ENCODE measurements around the gene UFM1.

UFM1 gene

DNA sequence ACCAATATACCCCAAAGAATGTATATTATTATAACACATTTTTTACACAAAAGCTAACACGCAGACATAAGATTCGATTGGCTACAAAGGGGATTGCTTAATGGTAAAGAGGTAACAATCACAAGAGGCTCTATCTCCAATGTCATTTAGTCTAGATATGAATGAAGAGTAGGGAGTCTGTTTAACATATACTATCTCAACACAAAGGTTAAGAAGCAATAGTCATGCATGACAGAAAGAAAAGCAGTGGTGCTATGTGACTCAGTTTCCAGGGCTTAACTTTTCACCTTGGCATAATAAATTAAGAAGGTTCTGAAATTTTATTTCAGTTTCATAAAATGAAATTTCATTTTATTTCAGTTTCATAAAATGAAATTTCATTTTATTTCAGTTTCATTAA, 33.3 kb downstream of the UFM1 start:
- Histone ChIP-seq H3K4me3 (ENCODE audit: low read depth, low read length) (no peak overlapping the region), H3K36me3 (replicated peaks) (no peaks in the 10 kb centered on the region), H3K27me3 (replicated peaks) (no peaks in the 10 kb centered on the region), H3K27ac (no peak overlapping the region)
- TF ChIP-seq CTCF (IDR thresholded peaks at IDR 0.05; ENCODE audit: low read depth, low read length, missing control alignments), result no peak
- in situ Hi-C loops (cut with HindIII; ENCODE audit: low pct_ligation_motif_present, low sequenced_read_pairs), result no loop called here
- no peak for DNase-seq

DNA sequence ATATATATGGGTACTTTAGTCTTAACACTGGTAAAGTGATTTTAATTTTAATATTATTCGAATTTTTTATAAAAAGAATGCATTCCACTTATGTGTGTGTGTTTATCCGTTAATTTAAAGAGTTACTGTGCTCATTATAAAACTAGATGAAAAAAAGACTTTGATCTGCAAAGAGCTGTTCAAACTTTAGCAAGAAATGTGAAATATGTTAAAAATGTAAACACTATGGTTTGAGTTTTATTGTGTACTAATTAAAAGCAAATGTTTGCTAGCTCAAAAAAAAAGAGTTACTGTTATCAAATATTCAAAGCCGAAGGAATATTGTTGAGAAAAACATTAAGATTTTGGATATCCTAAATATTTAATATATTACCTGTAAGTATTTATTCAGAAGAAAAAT, 34.5 kb downstream of the UFM1 start:
- H3K4me3 ChIP-seq (ENCODE audit: low read depth, low read length), result no peak overlapping the region
- in situ Hi-C loops (cut with HindIII; ENCODE audit: low pct_ligation_motif_present, low sequenced_read_pairs), result no loop called here
- no peak overlapping the region for H3K27ac ChIP-seq
- no peaks in the 10 kb centered on the region for H3K36me3 ChIP-seq (replicated peaks)
- TF ChIP-seq CTCF (IDR thresholded peaks at IDR 0.05; ENCODE audit: low read depth, low read length, missing control alignments), result no peak
- DNase-seq, result no peak
- H3K27me3 ChIP-seq (replicated peaks), result no peaks in the 10 kb centered on the region

- no peak for TF ChIP-seq CTCF (IDR thresholded peaks at IDR 0.05; ENCODE audit: low read depth, low read length, missing control alignments)
- DNase-seq, result no peak
- in situ Hi-C loops (cut with HindIII; ENCODE audit: low pct_ligation_motif_present, low sequenced_read_pairs), result no loop called here
- no peak overlapping the region for H3K27ac ChIP-seq
- no peak overlapping the region for H3K4me3 ChIP-seq (ENCODE audit: low read depth, low read length)
- no peaks in the 10 kb centered on the region for H3K36me3 ChIP-seq (replicated peaks)
- H3K27me3 ChIP-seq (replicated peaks), result no peaks in the 10 kb centered on the region
Observed at GRCh38 chr13:38385153-38385891, 35.7 kb downstream of the UFM1 start.

GRCh38 chr13:38386421-38386820, 36.8 kb downstream of the UFM1 start:
- in situ Hi-C loops (cut with HindIII; ENCODE audit: low pct_ligation_motif_present, low sequenced_read_pairs), result no loop called here
- no peak for TF ChIP-seq CTCF (IDR thresholded peaks at IDR 0.05; ENCODE audit: low read depth, low read length, missing control alignments)
- Histone ChIP-seq H3K4me3 (ENCODE audit: low read depth, low read length) (no peak overlapping the region), H3K36me3 (replicated peaks) (no peaks in the 10 kb centered on the region), H3K27ac (no peak overlapping the region), H3K27me3 (replicated peaks) (no peaks in the 10 kb centered on the region)
- no peak for DNase-seq

DNA sequence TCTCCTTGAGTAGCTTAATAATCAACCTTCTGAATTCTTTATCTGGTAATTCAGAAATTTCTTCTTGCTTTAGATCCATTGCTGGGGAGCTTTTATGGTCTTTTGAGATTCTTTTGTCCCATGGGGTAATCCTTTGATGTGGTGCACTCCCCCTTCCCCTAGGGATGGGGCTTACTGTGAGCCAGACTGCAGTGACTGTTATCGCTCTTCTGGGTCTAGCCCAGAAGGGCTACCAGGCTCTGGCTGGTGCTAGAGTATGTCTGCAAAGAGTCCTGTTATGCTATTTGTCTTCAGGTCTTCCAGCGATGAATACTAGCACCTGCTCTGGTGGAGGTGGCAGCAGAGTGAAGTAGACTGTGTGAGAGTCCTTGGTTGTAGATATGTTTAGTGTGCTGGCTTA, 41.7 kb downstream of the UFM1 start:
- no peak for DNase-seq
- H3K4me3 ChIP-seq (ENCODE audit: low read depth, low read length), result no peak overlapping the region
- in situ Hi-C loops (cut with HindIII; ENCODE audit: low pct_ligation_motif_present, low sequenced_read_pairs), result no loop called here
- TF ChIP-seq CTCF (IDR thresholded peaks at IDR 0.05; ENCODE audit: low read depth, low read length, missing control alignments), result no peak
- no peak overlapping the region for H3K27ac ChIP-seq
- H3K27me3 ChIP-seq (replicated peaks), result no peaks in the 10 kb centered on the region
- no peaks in the 10 kb centered on the region for H3K36me3 ChIP-seq (replicated peaks)
